Mesendoderm (in vitro differentiated cells): ENCODE data around the gene KCTD1.
"Not testable (repeated sequence)": the region's sequence is repeated elsewhere in the genome, so short reads cannot be mapped to it uniquely, and the experiment has no call there.

Experiments used
- DNase-seq: peaks from one replicate; pipeline ENCODE4 v3.0.0; 2013
- H2AK5ac ChIP-seq: 2 replicates; pipeline ENCODE4 v1.6.1; 2013; ENCODE audit warnings: low read length, inconsistent platforms
- H2BK120ac ChIP-seq: 2 replicates; pipeline ENCODE4 v1.6.1; 2013; ENCODE audit warnings: low read depth, mild to moderate bottlenecking, low read length, moderate library complexity, mixed read lengths
- H2BK15ac ChIP-seq: replicated peaks from 2 replicates; pipeline ENCODE4 v1.6.1; 2013; ENCODE audit warnings: low read depth, mild to moderate bottlenecking, moderate library complexity
- H2BK5ac ChIP-seq: 2 replicates; pipeline ENCODE4 v1.6.1; 2013; ENCODE audit warnings: low read length, inconsistent platforms
- H3K18ac ChIP-seq: 2 replicates; pipeline ENCODE4 v1.6.1; 2013; ENCODE audit warnings: mild to moderate bottlenecking, low read length, mixed read lengths
- H3K23ac ChIP-seq: one replicate; pipeline ENCODE4 v1.6.1; 2013; ENCODE audit warnings: low read length
- H3K27ac ChIP-seq: 2 replicates; pipeline ENCODE4 v1.5.1; 2013; ENCODE audit warnings: low read depth, mild to moderate bottlenecking, inconsistent platforms, low read length, moderate library complexity
- H3K27me3 ChIP-seq: 2 replicates; pipeline ENCODE4 v1.6.1; 2013; ENCODE audit warnings: low read length, control low read depth, mild to moderate bottlenecking, inconsistent platforms; ENCODE audit not compliant: insufficient read depth, poor library complexity
- H3K36me3 ChIP-seq: 2 replicates; pipeline ENCODE4 v1.6.1; 2013; ENCODE audit warnings: low read length, inconsistent platforms; ENCODE audit not compliant: control insufficient read depth, insufficient read depth
- H3K4ac ChIP-seq: one replicate; pipeline ENCODE4 v1.6.1; 2013; ENCODE audit warnings: low read depth, mild to moderate bottlenecking, low read length, moderate library complexity
- H3K4me1 ChIP-seq: 2 replicates; pipeline ENCODE4 v1.6.1; 2013; ENCODE audit warnings: low read depth, low read length, inconsistent platforms; ENCODE audit not compliant: control insufficient read depth
- H3K4me2 ChIP-seq: 2 replicates; pipeline ENCODE4 v1.6.1; 2013; ENCODE audit warnings: low read length
- H3K4me3 ChIP-seq: 2 replicates; pipeline ENCODE4 v1.5.1; 2013; ENCODE audit warnings: mild to moderate bottlenecking, low read length
- H3K56ac ChIP-seq: one replicate; pipeline ENCODE4 v1.6.1; 2013; ENCODE audit warnings: low read length
- H3K79me1 ChIP-seq: 2 replicates; pipeline ENCODE4 v1.6.1; 2013; ENCODE audit warnings: low read length, inconsistent platforms
- H3K79me2 ChIP-seq: 2 replicates; pipeline ENCODE4 v1.6.1; 2013; ENCODE audit warnings: mild to moderate bottlenecking, low read length; ENCODE audit not compliant: control insufficient read depth, insufficient read depth
- H3K9ac ChIP-seq: 2 replicates; pipeline ENCODE4 v1.6.1; 2013; ENCODE audit warnings: low read length, inconsistent platforms
- H4K5ac ChIP-seq: one replicate; pipeline ENCODE4 v1.6.1; 2013; ENCODE audit warnings: low read length
- H4K8ac ChIP-seq: one replicate; pipeline ENCODE4 v1.6.1; 2013; ENCODE audit warnings: low read depth, mild to moderate bottlenecking, control low read depth, low read length, moderate library complexity
- WGBS: extraction: QIAGEN DNeasy Blood & Tissue Kit; methylation state at CpG from one replicate; pipeline ENCODE4 v1.1.7; 2013; ENCODE audit warnings: low lambda C conversion rate, missing lambda C conversion rate; ENCODE audit not compliant: insufficient coverage; ENCODE audit errors: extremely low coverage; 5-methylcytosine and 5-hydroxymethylcytosine counted together

Gene KCTD1

DNA sequence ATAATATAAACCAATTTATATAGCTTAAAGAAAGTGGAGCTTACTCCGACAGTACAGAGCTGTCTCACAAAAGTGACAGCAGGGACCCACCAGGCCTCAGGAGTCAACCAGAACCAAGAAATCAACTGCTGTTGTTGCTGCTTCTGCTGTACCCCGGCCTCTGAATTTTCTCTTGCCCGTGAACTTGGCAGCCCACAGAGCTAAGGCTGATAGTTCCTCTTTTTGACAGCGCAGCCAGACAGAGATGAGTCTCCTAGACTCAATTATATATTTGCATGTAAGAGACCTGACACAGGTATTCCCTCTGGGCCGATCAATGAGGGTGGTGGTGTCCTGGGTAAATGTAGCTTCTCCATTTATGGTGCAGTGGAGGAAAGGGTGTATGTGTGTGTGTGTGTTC, 109.4 kb downstream of the KCTD1 start:
- Histone ChIP-seq H3K56ac (no peak overlapping the region), H2AK5ac (no peak overlapping the region)
- DNase-seq = no peak

DNA sequence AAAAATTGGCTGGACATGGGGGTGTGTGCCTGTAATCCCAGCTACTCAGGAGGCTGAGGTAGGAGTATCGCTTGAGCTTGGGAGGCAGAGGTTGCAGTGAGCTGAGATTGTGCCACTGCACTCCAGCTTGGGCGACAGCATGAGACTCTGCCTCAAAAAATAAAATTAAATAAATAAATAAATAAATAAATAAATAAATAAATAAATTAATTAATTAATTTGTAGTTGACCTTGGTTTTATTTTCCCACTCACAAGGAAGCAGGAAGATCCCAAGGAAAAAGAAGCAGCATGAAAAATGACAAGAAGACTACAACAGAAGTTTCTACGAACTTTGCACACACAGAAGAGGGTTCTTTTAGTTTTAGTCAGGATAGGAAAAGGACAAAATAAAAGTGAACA, 110.7 kb downstream of the KCTD1 start:
- not testable (repeated sequence) for H2BK5ac ChIP-seq, H3K18ac ChIP-seq, H2AK5ac ChIP-seq, H3K27ac ChIP-seq, H3K4ac ChIP-seq, H3K79me1 ChIP-seq, H3K79me2 ChIP-seq, H3K27me3 ChIP-seq, H3K56ac ChIP-seq, H3K4me3 ChIP-seq, H3K36me3 ChIP-seq, H4K8ac ChIP-seq, H2BK15ac ChIP-seq, H2BK120ac ChIP-seq, H3K4me1 ChIP-seq, H3K9ac ChIP-seq, H4K5ac ChIP-seq, H3K23ac ChIP-seq, DNase-seq, H3K4me2 ChIP-seq
- no CpG with 5 or more reads among the region's 3 CpGs for WGBS

More for the DNA sequence above, 109.4 kb downstream of the KCTD1 start:
- no peaks in the 10 kb centered on the region for H3K79me1 ChIP-seq
- H3K4me1 ChIP-seq = no peaks in the 10 kb centered on the region
- H2BK120ac ChIP-seq = no peak overlapping the region
- H3K23ac ChIP-seq = no peak overlapping the region
- no peak overlapping the region for H3K27ac ChIP-seq
- no peaks in the 10 kb centered on the region for H3K27me3 ChIP-seq
- H2BK5ac ChIP-seq = no peak overlapping the region
- H3K4ac ChIP-seq = no peak overlapping the region
- H4K8ac ChIP-seq = no peak overlapping the region
- H3K4me3 ChIP-seq = no peak overlapping the region
- no peaks in the 10 kb centered on the region for H3K36me3 ChIP-seq
- H3K18ac ChIP-seq = no peak overlapping the region
- no peaks in the 10 kb centered on the region for H3K79me2 ChIP-seq
- H2BK15ac ChIP-seq = no peak overlapping the region
- no peak overlapping the region for H3K9ac ChIP-seq
- no peak overlapping the region for H3K4me2 ChIP-seq
- WGBS = no CpG with 5 or more reads among the region's 5 CpGs
- no peak overlapping the region for H4K5ac ChIP-seq

DNA sequence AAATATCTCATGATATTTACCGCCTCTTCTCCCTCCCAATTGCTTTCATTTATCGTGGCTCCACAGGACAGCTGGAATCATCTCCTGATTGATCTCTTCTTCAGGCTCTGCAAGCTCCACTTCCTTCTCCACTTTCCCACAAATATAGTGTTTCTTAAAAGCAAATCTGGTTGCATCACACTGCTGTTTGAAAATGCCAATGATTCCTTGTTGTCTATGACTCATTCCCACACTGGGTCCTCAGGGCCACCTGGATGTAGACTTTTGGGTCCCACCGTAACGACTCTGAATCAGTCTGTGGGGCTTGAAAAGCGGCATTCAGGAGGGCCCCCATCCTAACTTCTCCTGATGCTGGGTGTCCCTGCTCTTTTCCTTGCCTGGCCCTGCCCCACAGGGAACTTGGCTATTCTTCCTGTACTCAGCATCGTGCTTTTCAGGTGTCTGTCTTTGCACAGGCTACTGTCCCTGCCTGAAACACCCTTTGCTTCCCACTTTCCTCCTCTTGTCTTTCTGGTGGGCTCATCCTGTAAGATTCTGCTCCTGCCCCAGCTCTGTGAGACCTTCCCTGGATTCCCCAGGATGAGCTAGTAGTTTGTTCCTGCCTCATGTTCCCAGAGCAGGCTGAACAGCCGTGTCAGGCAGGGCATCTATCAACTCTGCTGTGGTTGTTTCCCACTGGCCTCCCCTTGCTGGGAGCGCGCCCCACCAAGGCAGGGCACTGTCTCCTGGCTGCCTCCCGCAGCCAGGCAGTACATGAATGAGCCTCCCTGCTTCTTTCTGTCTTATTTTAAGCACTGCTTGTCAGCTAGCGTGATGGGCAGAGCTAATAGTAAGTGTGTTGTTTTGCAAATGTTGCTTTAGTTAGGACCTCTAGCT, 111.9 kb downstream of the KCTD1 start:
- peak; percentile 58 for DNase-seq
- H3K4me3 ChIP-seq = no peak overlapping the region
- WGBS = no CpG with 5 or more reads among the region's 11 CpGs
- H3K9ac ChIP-seq = no peak overlapping the region
- H2BK15ac ChIP-seq = no peak overlapping the region
- H2AK5ac ChIP-seq = no peak overlapping the region
- no peak overlapping the region for H2BK120ac ChIP-seq
- no peak overlapping the region for H3K56ac ChIP-seq
- no peak overlapping the region for H2BK5ac ChIP-seq
- no peaks in the 10 kb centered on the region for H3K79me2 ChIP-seq
- no peak overlapping the region for H3K4me2 ChIP-seq
- no peaks in the 10 kb centered on the region for H3K4me1 ChIP-seq
- no peak overlapping the region for H3K18ac ChIP-seq
- no peak overlapping the region for H4K5ac ChIP-seq
- no peaks in the 10 kb centered on the region for H3K36me3 ChIP-seq
- no peak overlapping the region for H3K4ac ChIP-seq
- no peak overlapping the region for H4K8ac ChIP-seq
- no peak overlapping the region for H3K23ac ChIP-seq
- H3K27ac ChIP-seq = no peak overlapping the region
- no peaks in the 10 kb centered on the region for H3K79me1 ChIP-seq
- H3K27me3 ChIP-seq = no peaks in the 10 kb centered on the region

DNA sequence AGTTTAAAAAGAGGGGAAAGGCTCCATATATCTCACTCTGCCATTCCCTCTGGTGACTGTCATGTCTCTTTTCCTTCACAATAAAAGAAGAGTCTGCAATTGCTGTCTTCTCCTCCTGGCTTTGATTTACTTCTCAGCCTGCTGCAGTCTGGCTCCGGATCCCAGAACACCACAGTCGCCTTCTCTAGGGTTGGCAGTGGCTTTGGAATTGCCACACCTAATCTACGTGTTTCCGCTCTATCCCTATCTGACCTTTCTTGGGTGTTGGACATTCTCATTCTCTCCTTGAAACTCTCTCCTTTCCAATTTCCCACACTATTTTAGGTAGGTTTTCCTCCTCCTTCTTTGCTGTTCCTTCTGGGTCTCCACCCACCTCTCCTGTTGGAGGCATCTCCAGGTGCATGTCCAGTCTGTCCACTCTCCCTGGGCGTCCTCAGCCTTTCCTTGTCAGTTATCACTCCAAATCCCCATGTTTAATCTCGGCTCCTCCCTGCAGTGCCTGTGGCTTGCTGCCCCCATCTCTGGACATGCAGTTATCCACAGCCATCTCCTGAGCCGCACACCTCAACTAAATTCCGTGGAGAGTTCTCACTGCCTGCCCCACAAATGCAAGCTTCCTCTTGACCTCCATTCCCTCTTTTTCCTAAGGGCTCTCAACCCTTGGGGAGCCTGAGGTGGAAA, 112.8 kb downstream of the KCTD1 start:
- no peaks in the 10 kb centered on the region for H3K79me1 ChIP-seq
- H3K36me3 ChIP-seq = no peaks in the 10 kb centered on the region
- H3K56ac ChIP-seq = no peak overlapping the region
- H3K4me2 ChIP-seq = no peak overlapping the region
- H3K79me2 ChIP-seq = no peaks in the 10 kb centered on the region
- H3K23ac ChIP-seq = no peak overlapping the region
- H4K5ac ChIP-seq = no peak overlapping the region
- no peaks in the 10 kb centered on the region for H3K27me3 ChIP-seq
- H3K4ac ChIP-seq = no peak overlapping the region
- H2BK5ac ChIP-seq = no peak overlapping the region
- H2BK120ac ChIP-seq = no peak overlapping the region
- no CpG with 5 or more reads among the region's 8 CpGs for WGBS
- no peak overlapping the region for H2BK15ac ChIP-seq
- DNase-seq = no peak
- no peak overlapping the region for H3K18ac ChIP-seq
- no peak overlapping the region for H3K4me3 ChIP-seq
- no peak overlapping the region for H3K9ac ChIP-seq
- H3K4me1 ChIP-seq = no peaks in the 10 kb centered on the region
- H2AK5ac ChIP-seq = no peak overlapping the region
- no peak overlapping the region for H4K8ac ChIP-seq
- H3K27ac ChIP-seq = no peak overlapping the region

DNA sequence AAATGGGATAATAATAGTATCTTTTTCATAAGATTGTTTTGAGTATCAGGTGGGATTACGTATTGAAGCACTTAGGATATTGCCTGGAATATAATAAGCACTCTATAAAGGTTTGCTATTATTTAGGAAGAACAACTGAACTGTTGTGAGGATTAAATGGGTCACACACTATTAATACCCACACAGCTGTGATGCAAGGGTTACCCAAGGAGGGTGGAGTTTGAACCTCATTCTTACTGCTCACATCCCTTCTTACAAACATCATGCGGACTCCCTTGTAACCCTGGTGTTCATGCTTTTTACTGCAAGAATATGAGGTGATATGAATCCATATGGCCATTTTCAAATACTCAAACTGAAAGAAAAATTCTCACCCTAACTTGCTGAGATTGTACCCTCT, 113.5 kb downstream of the KCTD1 start:
- H3K4me1 ChIP-seq = no peaks in the 10 kb centered on the region
- no peak overlapping the region for H3K18ac ChIP-seq
- H3K36me3 ChIP-seq = no peaks in the 10 kb centered on the region
- no peak overlapping the region for H3K9ac ChIP-seq
- no peaks in the 10 kb centered on the region for H3K79me2 ChIP-seq
- H3K27me3 ChIP-seq = no peaks in the 10 kb centered on the region
- DNase-seq = no peak
- no peak overlapping the region for H4K8ac ChIP-seq
- H2BK5ac ChIP-seq = no peak overlapping the region
- WGBS = no CpG with 5 or more reads among the region's 2 CpGs
- H2BK15ac ChIP-seq = no peak overlapping the region
- no peak overlapping the region for H2BK120ac ChIP-seq
- no peak overlapping the region for H2AK5ac ChIP-seq
- H3K79me1 ChIP-seq = no peaks in the 10 kb centered on the region
- no peak overlapping the region for H3K27ac ChIP-seq
- H3K4me3 ChIP-seq = no peak overlapping the region
- no peak overlapping the region for H3K23ac ChIP-seq
- no peak overlapping the region for H3K4ac ChIP-seq
- H4K5ac ChIP-seq = no peak overlapping the region
- H3K56ac ChIP-seq = no peak overlapping the region
- no peak overlapping the region for H3K4me2 ChIP-seq
